NOMO-1 (cell line): ENCODE data around the gene GFOD1.

Experiments used
- DNase-seq, 2 experiments: peaks; one replicate each; lab custom pipeline; 2025; ENCODE audit not compliant: unreplicated experiment in 2 of 2; lab: John Stamatoyannopoulos, UW

Gene GFOD1

DNA sequence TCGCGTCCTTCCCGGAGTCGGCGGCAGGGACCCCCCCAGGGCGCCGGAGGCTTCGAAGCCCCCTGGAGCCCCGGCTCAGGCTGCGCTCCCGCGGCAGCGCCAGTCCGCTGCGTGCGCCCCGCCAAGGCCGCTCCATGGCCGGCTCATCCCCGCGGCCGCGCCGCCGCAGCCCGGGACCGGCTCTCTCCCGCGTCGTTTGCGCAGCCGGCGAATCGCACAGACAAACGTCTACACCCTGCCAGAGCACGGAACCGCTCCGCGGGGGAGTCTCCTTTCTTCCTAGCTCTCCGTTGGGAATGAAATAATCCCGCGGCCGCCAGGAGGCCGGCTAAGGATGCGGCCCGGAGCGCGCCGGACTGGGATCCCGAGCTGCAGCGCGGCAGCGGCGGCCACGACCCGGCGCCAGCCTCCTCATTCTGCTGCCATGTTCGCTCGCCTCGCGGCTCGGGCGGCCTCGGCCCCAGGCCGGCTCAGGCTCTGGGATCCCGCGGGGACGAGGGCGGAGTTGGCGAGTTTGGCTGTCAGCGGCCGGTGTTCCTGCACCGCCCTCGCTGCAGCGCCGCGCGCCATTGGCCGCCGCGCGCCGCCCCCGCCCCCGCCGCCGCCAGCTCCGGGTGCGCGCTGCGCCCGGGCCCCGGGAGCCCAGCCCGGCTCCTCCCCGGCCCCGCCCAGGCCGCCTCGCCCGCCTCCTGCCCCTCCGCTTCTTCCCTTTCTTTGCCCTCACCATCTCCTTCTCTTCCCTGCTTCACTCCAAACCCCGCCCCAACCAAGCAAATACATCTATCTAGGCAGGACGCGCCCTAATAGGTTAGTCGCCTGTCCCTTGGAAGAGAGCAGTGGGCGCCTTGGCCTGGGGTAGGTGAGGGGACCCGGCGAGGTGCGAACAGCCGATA, at the start of gene GFOD1:
GFOD1 (minus strand) TSS at position 479 of the 893 bp plus-strand sequence. CDS start 710 bp downstream, outside the sequence.
- peak; percentile 79 to 89 for DNase-seq

DNA sequence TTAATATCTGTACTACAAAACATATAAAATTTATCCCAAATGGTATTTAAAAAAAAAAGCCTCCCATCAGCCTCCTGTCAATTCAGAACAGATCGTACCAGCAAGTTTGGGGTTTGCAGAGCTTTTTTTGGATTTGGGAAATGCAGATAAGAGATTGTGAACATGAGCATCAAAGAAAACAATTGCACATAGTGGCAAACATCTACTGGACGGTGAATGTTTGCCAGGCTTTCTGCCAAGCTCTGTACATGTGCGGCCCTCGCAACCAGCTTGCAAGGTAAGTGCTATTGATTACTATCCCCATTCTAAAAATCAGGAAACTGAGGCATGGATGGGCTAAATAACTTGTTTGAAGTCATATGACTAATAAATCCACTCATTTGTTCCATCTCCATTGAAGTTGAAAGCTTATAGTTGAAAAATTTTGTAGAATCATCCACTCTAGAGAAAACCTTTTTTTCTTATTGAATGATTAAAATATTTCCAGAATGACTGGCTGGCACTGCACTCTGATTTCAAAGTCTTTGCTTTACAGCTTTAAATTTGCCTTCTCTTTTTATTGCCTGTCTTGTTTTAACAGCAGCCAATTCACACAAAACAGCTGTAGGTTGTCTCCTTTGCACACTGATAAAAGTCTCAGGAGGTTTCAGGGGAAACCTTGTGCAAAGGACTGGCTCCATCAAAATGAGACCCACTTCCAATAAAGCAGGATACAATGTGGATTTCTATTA, 49.6 kb upstream of the GFOD1 start:
- no peak for DNase-seq

GRCh38 chr6:13535306-13535705, 47.9 kb upstream of the GFOD1 start:
- no peak for DNase-seq

DNA sequence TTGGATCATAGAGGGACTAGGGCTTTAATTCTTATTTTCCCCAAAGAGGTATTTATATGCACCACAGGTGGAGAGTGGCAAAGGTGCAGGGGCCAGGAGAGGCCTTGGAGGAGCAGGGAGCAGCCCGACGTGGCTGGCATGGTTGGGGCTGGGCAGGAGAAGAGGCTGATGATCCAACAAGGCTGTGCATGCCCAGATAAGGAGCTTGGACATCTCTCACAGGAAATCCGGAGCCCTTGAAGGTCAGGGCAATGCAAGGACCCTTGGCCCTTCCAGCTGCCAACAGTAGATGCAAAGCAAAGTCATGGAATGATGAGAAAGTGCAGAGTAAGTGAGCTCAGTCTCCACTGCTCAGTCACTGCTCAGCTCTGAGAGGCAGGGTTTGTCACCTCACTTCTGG, 47.1 kb upstream of the GFOD1 start:
- no peak for DNase-seq

DNA sequence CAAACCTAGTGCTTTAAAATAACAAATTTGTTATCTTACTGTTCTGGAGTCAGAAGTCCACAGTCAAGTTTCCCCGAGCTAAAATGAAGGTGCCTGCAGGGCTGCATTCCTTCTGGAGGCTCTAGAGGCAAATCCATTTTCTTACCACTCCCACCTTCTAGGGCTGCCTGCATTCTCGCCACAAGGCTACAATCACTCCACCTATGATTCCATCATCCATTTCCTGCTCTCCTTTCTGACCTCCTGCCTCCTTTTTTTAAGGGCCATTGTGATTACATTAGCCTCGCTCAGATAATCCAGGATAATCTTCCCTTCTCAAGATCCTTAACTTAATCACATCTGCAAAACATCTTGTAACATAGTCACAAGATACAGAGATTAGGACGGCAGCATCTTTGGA, 44.6 kb upstream of the GFOD1 start:
- no peak for DNase-seq

- DNase-seq: no peak
Observed at GRCh38 chr6:13528777-13529343, 41.5 kb upstream of the GFOD1 start.

- DNase-seq: no peak
Observed at GRCh38 chr6:13528232-13528631, 40.8 kb upstream of the GFOD1 start.

DNA sequence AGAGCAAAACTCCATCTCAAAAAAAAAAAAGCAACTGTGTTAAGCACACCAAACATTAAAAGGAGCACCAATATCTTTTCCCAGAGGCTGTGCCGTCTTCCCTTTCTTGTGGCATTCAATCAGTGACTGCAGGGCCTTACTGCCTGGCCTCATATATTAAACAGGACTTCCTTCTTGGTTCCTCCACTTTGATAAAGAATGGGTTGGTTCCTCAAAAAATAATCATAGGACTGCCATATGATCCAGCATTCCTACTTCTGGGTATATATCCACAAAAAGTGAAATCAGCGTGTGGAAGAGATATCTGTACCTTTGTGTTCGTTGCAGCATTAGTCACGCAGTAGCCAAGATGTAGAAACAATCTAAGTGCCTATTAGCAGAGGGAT, 40.3 kb upstream of the GFOD1 start:
- peak in 1 of 2 experiments; percentile 33 for DNase-seq

DNA sequence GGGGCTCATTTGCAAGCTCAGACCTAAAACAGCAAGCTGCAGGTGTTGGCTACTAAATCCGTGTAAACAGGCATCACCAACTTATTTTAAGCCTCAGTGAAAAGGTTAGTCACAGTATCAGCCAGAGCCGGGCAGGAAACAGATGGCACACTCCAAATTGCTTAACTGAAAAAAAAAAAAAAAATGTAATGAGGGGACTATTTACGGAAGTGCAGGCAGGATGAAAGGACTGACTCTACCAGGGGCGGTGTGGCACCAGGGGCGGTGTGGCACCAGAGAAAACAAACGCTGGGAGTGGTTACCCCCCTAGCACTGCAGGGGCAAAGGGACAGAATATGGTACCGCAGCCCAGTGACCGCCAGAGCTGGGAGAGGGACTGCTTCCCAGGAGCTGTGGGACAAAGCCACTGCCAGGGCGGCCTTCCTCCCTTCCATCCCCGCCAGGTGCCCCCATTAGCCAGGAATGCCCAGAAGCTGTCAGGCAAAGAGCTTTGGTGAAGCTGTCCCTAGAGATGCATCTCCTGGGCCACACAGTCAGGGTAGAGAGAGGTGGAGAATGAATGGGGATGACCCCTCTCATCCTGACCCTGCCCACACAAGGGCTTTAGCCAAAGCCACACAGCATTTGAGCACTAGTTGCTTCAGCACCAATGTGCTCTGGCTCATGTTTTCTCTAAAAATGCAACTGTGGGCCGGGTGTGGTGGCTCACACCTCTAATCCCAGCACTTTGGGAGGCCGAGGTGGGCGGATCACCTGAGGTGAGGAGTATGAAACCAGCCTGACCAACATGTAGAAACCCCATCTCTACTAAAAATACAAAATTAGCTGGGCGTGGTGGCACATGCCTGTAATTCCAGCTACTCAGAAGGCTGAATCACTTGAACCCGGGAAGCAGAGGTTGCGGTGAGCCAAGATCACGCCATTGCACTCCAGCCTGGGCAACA, 39.6 kb upstream of the GFOD1 start:
- DNase-seq: peak; percentile 89 to 97

GRCh38 chr6:13526357-13526726, 38.9 kb upstream of the GFOD1 start:
- no peak for DNase-seq

DNA sequence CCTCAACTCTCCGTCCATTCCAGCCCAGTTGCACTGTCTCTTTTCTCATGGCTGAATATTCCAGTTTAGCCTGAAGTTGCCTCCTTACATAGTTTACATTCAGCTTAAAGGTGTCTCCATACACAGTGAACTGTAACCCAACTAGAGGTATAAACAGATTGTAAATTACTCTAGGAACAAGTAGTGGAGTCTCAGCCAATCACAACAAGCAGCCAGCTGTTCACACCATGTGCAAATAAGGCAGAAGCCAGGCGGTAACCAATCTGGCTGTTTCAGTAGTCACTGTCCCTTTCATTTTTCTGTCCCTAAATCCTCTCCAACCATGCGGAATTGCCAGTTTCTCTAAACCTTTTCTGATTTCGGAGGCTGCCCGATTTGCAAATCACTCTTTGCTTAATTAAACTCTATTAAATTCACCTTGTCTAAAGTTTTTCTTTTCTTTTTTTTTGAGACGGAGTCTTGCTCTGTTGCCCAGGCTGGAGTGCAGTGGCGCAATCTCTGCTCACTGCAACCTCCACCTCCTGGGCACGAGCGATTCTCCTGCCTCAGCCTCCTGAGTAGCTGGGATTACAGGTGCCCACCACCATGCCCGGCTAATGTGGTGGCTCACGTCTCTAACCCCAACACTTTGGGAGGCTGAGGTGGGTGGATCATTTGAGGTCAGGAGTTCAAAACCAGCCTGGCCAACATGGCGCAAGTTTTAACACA, 37.6 kb upstream of the GFOD1 start:
- DNase-seq: no peak

- no peak for DNase-seq
Observed at GRCh38 chr6:13523826-13524622, 36.6 kb upstream of the GFOD1 start.

DNA sequence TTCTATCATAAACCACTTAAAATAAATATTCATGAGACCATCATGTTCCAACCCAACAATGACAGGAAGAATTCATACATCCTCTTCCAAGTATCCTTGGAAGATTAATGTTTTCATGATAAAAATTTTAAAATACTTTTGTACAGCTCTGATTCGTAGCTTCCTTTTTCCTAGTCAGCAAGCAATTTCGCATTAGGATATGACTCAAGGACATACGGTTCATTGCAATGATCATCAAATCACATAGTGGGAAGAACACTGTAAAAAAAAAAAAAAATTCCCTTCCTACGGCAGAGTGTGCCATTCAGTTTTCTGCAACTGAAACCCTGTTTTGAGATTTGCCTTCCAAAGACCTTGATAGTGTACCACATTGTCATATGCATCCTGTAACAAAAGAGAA, 35.3 kb upstream of the GFOD1 start:
- DNase-seq: no peak

- DNase-seq: no peak
Observed at GRCh38 chr6:13519839-13520238, 32.4 kb upstream of the GFOD1 start.

- DNase-seq: no peak
Observed at GRCh38 chr6:13517116-13517515, 29.7 kb upstream of the GFOD1 start.

- DNase-seq: no peak
Observed at GRCh38 chr6:13515912-13516311, 28.5 kb upstream of the GFOD1 start.

DNA sequence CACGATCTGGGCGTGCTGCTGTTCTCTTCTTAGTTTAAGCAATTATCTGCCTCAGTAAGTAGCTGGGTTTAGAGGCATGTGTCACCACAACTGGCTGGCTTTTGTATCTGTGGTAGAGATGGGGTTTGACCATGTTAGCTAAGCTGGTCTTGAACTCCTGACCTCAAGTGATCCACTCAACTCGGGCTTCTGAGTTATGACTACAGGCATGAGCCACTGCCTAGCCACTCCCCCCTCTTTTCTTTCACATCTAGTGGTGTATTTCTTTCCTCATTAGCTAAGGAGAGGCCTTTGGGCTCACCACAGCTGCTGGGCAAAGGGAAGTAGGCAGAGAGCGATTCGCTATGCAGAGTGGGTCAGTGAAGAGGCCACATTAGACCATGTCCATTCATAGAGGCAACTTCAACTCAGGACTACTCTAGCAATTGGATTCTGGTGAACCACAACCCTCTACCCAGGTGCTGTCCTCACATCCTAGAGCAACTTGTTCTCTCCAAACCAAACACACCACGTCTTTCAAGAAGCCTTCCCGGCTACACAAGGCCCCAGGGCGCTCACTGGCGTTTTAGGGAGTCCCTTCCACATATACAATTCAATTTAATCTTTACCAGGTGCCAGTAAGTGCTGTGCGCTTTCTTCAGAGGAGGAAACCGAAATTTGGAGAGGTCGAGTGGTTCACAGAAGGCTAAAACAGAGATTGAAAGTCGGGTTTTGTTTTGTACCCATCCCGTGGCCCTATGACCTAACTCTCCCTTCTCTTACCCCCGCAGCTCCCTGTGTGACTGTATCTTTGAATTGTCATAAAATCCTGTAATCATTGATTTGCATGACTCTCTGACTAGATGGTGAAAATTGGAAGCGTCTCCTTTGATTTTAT, 26.5 kb upstream of the GFOD1 start:
- DNase-seq: peak in 1 of 2 experiments; percentile 14

DNA sequence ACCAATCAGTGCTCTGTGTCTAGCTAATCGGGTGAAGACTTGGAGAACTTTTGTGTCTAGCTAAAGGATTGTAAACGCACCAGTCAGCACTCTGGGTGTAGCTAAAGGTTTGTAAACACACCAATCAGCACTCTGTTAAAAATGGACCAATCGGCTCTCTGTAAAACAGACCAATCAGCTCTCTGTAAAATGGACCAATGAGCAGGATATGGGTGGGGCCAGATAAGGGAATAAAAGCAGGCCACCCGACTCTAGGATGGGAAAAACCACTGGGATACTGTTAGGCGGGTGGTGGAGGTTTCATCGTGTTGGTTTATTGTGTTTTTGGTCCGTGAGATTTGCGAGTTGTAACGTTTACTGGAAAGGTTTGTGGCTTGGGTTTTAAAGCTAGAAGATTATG, 25.5 kb upstream of the GFOD1 start:
- no peak for DNase-seq
